ENCODE measurements around the gene EIF3C. TPM values are rescaled to one million over a fixed set of nuclear protein-coding genes. Genes with fewer than 3 reads are reported as not detected.
"Not testable (repeated sequence)": the region's sequence is repeated elsewhere in the genome, so short reads cannot be mapped to it uniquely, and the experiment has no call there.

Gene EIF3C
- total and polyA plus RNA-seq, 2 of the 8 experiments (the other 6 are each of a cell fraction or from before 2014, with no cell fraction given): 672 to 1,250 TPM

DNA sequence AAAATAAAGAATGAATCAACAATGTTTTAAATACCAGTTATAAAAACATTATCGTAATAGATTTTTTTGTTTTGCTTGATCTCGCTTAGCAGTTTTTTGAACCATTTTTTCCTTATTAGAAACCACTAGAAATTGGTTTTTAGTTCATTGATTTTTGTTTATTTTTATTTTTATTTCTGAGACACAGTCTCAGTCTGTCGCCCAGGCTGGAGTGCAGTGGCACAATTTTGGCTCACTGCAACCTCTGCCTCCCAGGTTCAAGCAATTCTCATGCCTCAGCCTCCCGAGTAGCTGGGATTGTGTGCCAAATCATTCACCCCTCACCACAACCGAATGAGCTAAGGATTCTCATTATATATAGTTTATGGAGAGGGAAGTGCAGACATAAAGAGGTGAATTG is 40.2 kb downstream of the EIF3C start, which contains the start of gene NPIPB9:
TSS of gene NPIPB9 (plus strand) at position 301 of the 400 bp plus-strand sequence.
- H3K79me2 ChIP-seq (ENCODE audit: control insufficient read depth in 1 of 2, insufficient read depth in 2 of 2, low read length in 2 of 2); H3K14ac ChIP-seq (ENCODE audit: insufficient read length); H3K56ac ChIP-seq (replicated peaks; ENCODE audit: insufficient read length, low read depth, low read length); H2AK5ac ChIP-seq (ENCODE audit: low read depth, low read length); FAIRE-seq; H4K91ac ChIP-seq (replicated peaks; ENCODE audit: insufficient read length, low read length); H4K20me1 ChIP-seq (replicated peaks in 1 of 2; ENCODE audit: control insufficient read depth in 1 of 2, insufficient read depth in 2 of 2, low read length in 2 of 2); H3K4me2 ChIP-seq (ENCODE audit: insufficient read depth in 1 of 2, low read depth in 2 of 2, low read length in 2 of 2); DNase-seq (ENCODE audit: low read depth in 1 of 2, low spot score in 2 of 2); H2AFZ ChIP-seq (ENCODE audit: low read length); H2BK20ac ChIP-seq (ENCODE audit: low read length); H3K79me1 ChIP-seq (ENCODE audit: low read depth, low read length); H3K27me3 ChIP-seq (replicated peaks in 1 of 4; ENCODE audit: control insufficient read depth in 3 of 4, extremely low read depth in 1 of 4, insufficient read depth in 3 of 4, low read length in 3 of 4); H2BK120ac ChIP-seq (replicated peaks; ENCODE audit: low read depth, low read length); H3K23ac ChIP-seq (ENCODE audit: insufficient read length); CTCF ChIA-PET (ENCODE audit: partially characterized antibody); H2BK12ac ChIP-seq (ENCODE audit: low read depth, low read length); H3K4me1 ChIP-seq (replicated peaks in 1 of 4; ENCODE audit: control insufficient read depth in 3 of 4, insufficient read depth in 4 of 4, low read length in 3 of 4); H4K8ac ChIP-seq (ENCODE audit: extremely low read depth, insufficient read depth, low read length); H3K18ac ChIP-seq (ENCODE audit: extremely low read depth, low read length); H3K9me3 ChIP-seq (ENCODE audit: insufficient read depth in 2 of 2, low read depth in 1 of 2, low read length in 1 of 2); H2BK15ac ChIP-seq (ENCODE audit: low read length); H3K4me3 ChIP-seq (ENCODE audit: extremely low read depth in 1 of 4, insufficient read depth in 2 of 4, low read depth in 3 of 4, low read length in 4 of 4); H3K4ac ChIP-seq (replicated peaks; ENCODE audit: insufficient read length, low read depth, low read length); H3K9ac ChIP-seq (replicated peaks in 1 of 4; ENCODE audit: extremely low read depth in 1 of 4, low read depth in 3 of 4, low read length in 3 of 4); H2BK5ac ChIP-seq (ENCODE audit: low read depth, low read length); POLR2A ChIA-PET (ENCODE audit: partially characterized antibody); H4K5ac ChIP-seq (ENCODE audit: insufficient read length, low read depth, low read length); H3K36me3 ChIP-seq (ENCODE audit: control insufficient read depth in 2 of 4, insufficient read depth in 4 of 4, low read length in 3 of 4); H3K27ac ChIP-seq (ENCODE audit: low read depth, low read length); H3K23me2 ChIP-seq (ENCODE audit: low read depth, low read length): not testable (repeated sequence)
- no CpG with 5 or more reads among the region's 5 CpGs for WGBS, 2 experiments (ENCODE audit: extremely low coverage in 1 of 2, insufficient coverage in 1 of 2, insufficient read length in 1 of 2, insufficient replicate concordance in 2 of 2, low coverage in 1 of 2, low lambda C conversion rate in 2 of 2, missing lambda C conversion rate in 1 of 2)

DNA sequence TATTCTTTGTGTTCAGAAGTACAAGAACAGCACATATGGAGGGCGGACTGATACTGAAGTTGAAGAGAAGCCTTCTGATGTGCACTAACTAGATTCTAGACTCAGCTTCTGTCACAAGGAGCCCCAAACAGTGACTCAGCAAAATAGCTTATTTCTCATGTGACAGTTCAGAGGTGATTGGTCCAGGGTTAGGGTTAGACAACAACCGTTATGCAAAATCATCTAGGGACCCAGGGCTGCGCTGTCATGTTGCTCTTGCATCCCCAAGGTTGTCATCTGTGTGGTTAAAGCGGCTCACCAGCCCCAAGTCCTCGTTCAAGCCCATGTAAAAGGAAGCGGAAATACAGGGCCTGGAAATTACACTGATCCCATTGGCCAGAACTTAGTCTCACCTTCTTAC is 70.4 kb downstream of the EIF3C start:
- H3K4ac ChIP-seq (replicated peaks; ENCODE audit: insufficient read length, low read depth, low read length); H2BK5ac ChIP-seq (ENCODE audit: low read depth, low read length); H4K8ac ChIP-seq (ENCODE audit: extremely low read depth, insufficient read depth, low read length); H3K79me2 ChIP-seq (ENCODE audit: control insufficient read depth in 1 of 2, insufficient read depth in 2 of 2, low read length in 2 of 2); H3K18ac ChIP-seq (ENCODE audit: extremely low read depth, low read length); H3K36me3 ChIP-seq (ENCODE audit: control insufficient read depth in 2 of 4, insufficient read depth in 4 of 4, low read length in 3 of 4); H3K4me3 ChIP-seq (ENCODE audit: extremely low read depth in 1 of 4, insufficient read depth in 2 of 4, low read depth in 3 of 4, low read length in 4 of 4); FAIRE-seq; CTCF ChIA-PET (ENCODE audit: partially characterized antibody); H3K9me3 ChIP-seq (ENCODE audit: insufficient read depth in 2 of 2, low read depth in 1 of 2, low read length in 1 of 2); H2BK20ac ChIP-seq (ENCODE audit: low read length); H2BK15ac ChIP-seq (ENCODE audit: low read length); H3K27me3 ChIP-seq (replicated peaks in 1 of 4; ENCODE audit: control insufficient read depth in 3 of 4, extremely low read depth in 1 of 4, insufficient read depth in 3 of 4, low read length in 3 of 4); H2BK12ac ChIP-seq (ENCODE audit: low read depth, low read length); H2AK5ac ChIP-seq (ENCODE audit: low read depth, low read length); H4K20me1 ChIP-seq (replicated peaks in 1 of 2; ENCODE audit: control insufficient read depth in 1 of 2, insufficient read depth in 2 of 2, low read length in 2 of 2); H4K91ac ChIP-seq (replicated peaks; ENCODE audit: insufficient read length, low read length); H3K27ac ChIP-seq (ENCODE audit: low read depth, low read length); H3K23me2 ChIP-seq (ENCODE audit: low read depth, low read length); H4K5ac ChIP-seq (ENCODE audit: insufficient read length, low read depth, low read length); H3K9ac ChIP-seq (replicated peaks in 1 of 4; ENCODE audit: extremely low read depth in 1 of 4, low read depth in 3 of 4, low read length in 3 of 4); H3K4me1 ChIP-seq (replicated peaks in 1 of 4; ENCODE audit: control insufficient read depth in 3 of 4, insufficient read depth in 4 of 4, low read length in 3 of 4); H3K23ac ChIP-seq (ENCODE audit: insufficient read length); POLR2A ChIA-PET (ENCODE audit: partially characterized antibody); H3K4me2 ChIP-seq (ENCODE audit: insufficient read depth in 1 of 2, low read depth in 2 of 2, low read length in 2 of 2); H3K79me1 ChIP-seq (ENCODE audit: low read depth, low read length); H3K14ac ChIP-seq (ENCODE audit: insufficient read length); H3K56ac ChIP-seq (replicated peaks; ENCODE audit: insufficient read length, low read depth, low read length); H2AFZ ChIP-seq (ENCODE audit: low read length); DNase-seq (ENCODE audit: low read depth in 1 of 2, low spot score in 2 of 2); H2BK120ac ChIP-seq (replicated peaks; ENCODE audit: low read depth, low read length): not testable (repeated sequence)
- WGBS, 2 experiments (ENCODE audit: extremely low coverage in 1 of 2, insufficient coverage in 1 of 2, insufficient read length in 1 of 2, insufficient replicate concordance in 2 of 2, low coverage in 1 of 2, low lambda C conversion rate in 2 of 2, missing lambda C conversion rate in 1 of 2): no CpG with 5 or more reads among the region's 6 CpGs
